Fibroblast of pulmonary artery (primary cell): Measurements from ENCODE around the gene OR14A2.
"Not testable (repeated sequence)": the region's sequence is repeated elsewhere in the genome, so short reads cannot be mapped to it uniquely, and the experiment has no call there.

ENCODE experiments used
- DNase-seq: peaks from one replicate; pipeline ENCODE4 v3.0.0-alpha.2; 2010; ENCODE audit warnings: low read depth
- H3K4me3 ChIP-seq: replicated peaks from 2 replicates; pipeline ENCODE4 v1.5.1; 2011; ENCODE audit warnings: low read depth, mild to moderate bottlenecking, control low read depth, low read length, moderate library complexity
- CTCF ChIP-seq: IDR thresholded peaks from 2 replicates; pipeline ENCODE4 v1.5.1; 2011; ENCODE audit warnings: mild to moderate bottlenecking, control low read depth, low read length, inconsistent platforms; ENCODE audit errors: missing control alignments

OR14A2 gene

GRCh38 chr1:247713753-247714152, 34.2 kb downstream of the OR14A2 start:
- H3K4me3 ChIP-seq, result no peak overlapping the region
- no peak for DNase-seq
- TF ChIP-seq CTCF, result no peak

GRCh38 chr1:247710681-247711080, 37.3 kb downstream of the OR14A2 start:
- DNase-seq, result not testable (repeated sequence)

GRCh38 chr1:247701338-247701737, 46.6 kb downstream of the OR14A2 start:
- TF ChIP-seq CTCF, result no peak
- no peak for DNase-seq
- H3K4me3 ChIP-seq, result no peak overlapping the region

More at GRCh38 chr1:247710681-247711080, 37.3 kb downstream of the OR14A2 start:
- not testable (repeated sequence) for H3K4me3 ChIP-seq

- H3K4me3 ChIP-seq, result no peak overlapping the region
- peak; percentile 48 for DNase-seq
- peak; percentile 64 for TF ChIP-seq CTCF
Measured at GRCh38 chr1:247681288-247681897, 66.5 kb downstream of the OR14A2 start.

- no peak for TF ChIP-seq CTCF
- DNase-seq, result no peak
- no peak overlapping the region for H3K4me3 ChIP-seq
Measured at GRCh38 chr1:247680171-247680570, 67.8 kb downstream of the OR14A2 start.

- DNase-seq, result no peak
- H3K4me3 ChIP-seq, result no peak within 1 kb of the TSS
- no peak for TF ChIP-seq CTCF
Measured at GRCh38 chr1:247679639-247680038, 68.3 kb downstream of the OR14A2 start, which contains the start of gene OR13G1. OR13G1 (minus strand) TSS chr1:247679739; CDS start chr1:247673041, 6,698 bp downstream.
